Right renal pelvis (tissue), 4 donors: ENCODE results near the gene CLCN3. TPM values are rescaled to one million over a fixed set of nuclear protein-coding genes. Genes with fewer than 3 reads are reported as not detected.
"Not testable (repeated sequence)": the region's sequence is repeated elsewhere in the genome, so short reads cannot be mapped to it uniquely, and the experiment has no call there.

ENCODE experiments used
- DNase-seq, 4 donors: peaks; one replicate each; pipeline ENCODE4 v3.0.0-alpha.2; 2013; ENCODE audit warnings: low read depth in 4 of 4, low spot score in 3 of 4, missing footprints in 1 of 4
- polyA plus RNA-seq, 4 donors: library from polyadenylated mRNA; unstranded; fragments of 120-200 nt; gene quantifications; one replicate each; pipeline ENCODE4 v1.2.1, GENCODE V29; 2013; ENCODE audit not compliant: insufficient read length in 4 of 4

CLCN3 gene
- polyA plus RNA-seq, 4 donors, result 57.9 to 74.2 (median 68.8) TPM

DNA sequence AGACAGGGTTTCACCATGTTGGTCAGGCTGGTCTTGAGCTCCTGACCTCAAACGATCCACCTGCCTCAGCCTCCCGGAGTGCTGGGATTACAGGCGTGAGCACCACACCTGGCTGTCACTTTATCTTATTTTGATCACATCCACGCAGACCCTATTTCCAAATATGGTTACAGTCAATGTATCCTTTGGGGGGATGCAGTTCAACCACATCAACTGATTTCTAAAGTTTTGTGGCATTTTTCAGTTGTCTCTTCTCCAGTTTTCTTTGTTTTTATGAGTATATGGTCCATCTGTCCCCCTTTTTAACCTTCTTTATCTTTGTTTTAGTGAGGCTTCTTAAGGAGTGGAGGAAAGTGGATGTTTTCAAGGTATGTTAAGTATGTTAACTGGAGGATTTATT lies 141.5 kb downstream of the CLCN3 start:
- DNase-seq, result no peak

DNA sequence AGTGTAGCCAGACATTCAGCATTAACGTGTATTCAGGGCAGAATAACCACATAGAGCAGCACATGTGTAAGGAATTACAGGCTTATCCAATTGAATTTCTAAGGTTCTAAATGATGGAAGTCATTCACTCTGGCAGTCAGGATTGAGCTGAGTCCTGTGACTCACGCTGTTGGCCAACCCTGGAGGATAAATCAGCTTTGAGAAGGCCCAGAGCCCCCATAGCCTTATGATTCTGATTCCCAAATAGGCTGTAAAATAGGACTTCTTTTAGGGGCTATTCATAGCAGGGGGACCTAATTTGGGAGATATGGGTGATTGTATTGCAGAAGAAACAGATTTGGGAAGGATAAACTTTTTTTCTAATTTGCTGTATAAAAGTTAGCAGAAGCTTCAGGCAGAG lies 145.5 kb downstream of the CLCN3 start:
- DNase-seq, result no peak

DNA sequence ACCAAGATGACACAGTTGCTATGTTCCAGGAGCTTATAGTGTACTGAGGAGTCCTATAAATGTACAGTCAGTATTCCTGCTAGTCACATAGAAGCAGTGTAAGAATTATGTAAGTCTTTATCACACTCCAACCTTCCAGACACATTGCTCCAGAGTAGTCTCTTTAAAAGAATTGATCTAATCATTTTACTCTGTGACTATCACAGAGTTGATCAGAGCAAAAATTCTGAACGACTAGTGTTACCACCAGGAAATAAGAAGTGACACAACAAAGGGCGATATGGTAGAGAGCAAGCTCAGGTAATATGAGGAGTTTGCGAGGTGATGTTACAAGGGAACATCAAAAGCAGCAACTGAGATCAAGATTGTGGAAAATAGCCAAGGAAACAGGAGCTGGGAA lies 146.4 kb downstream of the CLCN3 start:
- no peak for DNase-seq

DNA sequence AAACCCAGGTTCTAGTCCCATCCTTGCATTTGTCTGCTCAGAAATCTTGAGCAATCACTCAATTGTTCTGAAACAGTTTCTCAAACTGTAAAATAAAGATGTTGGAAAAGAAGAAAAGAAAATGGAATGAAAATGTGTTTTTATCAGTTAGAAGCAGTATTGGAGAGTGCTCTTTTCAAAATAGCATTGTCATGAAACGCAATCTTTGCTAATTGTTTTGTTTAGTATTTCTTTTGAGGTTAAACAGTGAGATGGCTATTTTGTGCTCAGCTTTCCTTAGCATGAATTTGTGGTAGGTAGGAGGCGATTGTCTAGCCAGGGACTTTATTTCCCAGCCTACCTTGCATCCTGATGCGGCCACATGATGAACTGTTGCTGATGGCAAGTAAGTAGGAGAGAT lies 148.0 kb downstream of the CLCN3 start:
- DNase-seq, result no peak

DNA sequence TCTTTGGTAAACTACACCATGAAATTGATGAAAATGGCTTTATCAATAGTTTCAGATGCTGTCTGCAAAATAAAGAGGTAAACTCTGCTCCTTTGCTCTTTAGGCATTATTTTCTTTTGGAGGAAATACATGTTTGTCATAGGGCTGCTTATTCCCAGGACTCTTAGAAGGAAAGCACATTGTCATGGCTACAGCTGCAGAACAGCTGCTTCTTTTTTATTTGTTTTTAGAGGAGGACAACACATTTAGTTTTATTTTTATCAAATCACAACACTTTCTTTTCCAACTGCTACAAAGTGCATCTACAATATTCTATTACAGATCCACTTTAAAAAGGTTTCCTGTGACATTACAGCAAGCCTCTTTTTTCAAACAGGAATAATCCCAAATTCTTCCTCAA lies 150.0 kb downstream of the CLCN3 start:
- DNase-seq, result no peak

DNA sequence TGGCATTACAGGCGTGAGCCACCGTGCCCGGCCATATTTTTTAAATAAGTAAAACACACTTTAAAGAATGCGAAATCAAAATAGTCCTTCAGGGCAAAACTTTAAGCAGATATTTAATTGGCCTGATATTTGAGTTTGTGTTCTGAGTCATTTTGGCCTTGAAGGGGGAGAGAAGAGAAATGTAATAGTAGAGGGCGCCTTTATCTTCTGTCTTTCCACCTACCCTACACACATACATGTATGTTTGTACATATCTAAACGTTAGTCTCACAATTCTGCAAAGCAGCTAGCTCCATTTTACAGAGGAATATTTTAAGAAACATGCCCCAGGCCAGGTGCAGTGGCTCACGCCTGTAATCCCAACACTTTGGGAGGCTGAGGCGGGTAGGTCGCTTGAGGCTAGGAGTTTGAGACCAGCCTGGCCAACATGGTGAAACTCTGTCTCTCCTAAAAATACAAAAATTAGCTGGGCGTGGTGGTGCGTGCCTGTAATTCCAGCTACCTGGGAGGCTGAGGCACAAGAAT lies 151.2 kb downstream of the CLCN3 start:
- DNase-seq, result not testable (repeated sequence)

Other genes with a start within 250 kb of the CLCN3 start
- 10 to 100 TPM; 21.8 to 26.2 (median 23.6) TPM for gene NEK1, start 8.0 kb upstream of the CLCN3 start, polyA plus RNA-seq
- gene HPF1, start 137.4 kb downstream of the CLCN3 start, polyA plus RNA-seq, result 10 to 100 TPM; 42.3 to 54.0 (median 51.1) TPM